ENCODE measurements around the gene ORMDL2. TPM values are rescaled to one million over a fixed set of nuclear protein-coding genes. Genes with fewer than 3 reads are reported as not detected.
"Not testable (repeated sequence)": the region's sequence is repeated elsewhere in the genome, so short reads cannot be mapped to it uniquely, and the experiment has no call there.

The ORMDL2 gene
- total RNA-seq, 1 donor from 2014 or later, result 26.0 TPM

DNA sequence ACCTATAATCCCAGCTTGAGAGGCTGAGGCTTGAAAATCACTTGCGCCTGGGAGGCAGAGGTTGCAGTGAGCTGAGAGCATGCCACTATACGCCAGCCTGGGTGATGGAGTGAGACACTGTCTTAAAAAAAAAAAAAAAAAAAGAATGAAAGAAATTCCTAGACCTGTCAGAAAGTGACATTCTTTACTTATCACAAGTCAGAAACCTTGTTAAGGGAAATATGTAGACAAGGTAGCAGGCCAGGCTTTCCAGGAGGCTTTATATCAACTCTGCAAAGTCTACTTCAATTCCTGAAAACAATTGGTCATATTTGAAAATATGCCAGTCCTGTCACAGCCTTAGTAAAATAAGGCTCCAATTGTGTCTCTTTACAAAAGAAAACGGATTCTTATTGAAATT is 44.0 kb downstream of the ORMDL2 start:
- Mint-ChIP-seq H3K36me3 (ENCODE audit: unreplicated experiment) (no peaks in the 10 kb centered on the region), H3K9me3 (ENCODE audit: unreplicated experiment) (peaks cover 4% of the 10 kb centered on the region), H3K4me1 (ENCODE audit: unreplicated experiment) (no peaks in the 10 kb centered on the region), H3K27me3 (ENCODE audit: unreplicated experiment) (no peaks in the 10 kb centered on the region), H3K27ac (ENCODE audit: unreplicated experiment) (no peak overlapping the region), H3K4me3 (ENCODE audit: unreplicated experiment) (no peak overlapping the region)
- TF ChIP-seq, protein P1, sequence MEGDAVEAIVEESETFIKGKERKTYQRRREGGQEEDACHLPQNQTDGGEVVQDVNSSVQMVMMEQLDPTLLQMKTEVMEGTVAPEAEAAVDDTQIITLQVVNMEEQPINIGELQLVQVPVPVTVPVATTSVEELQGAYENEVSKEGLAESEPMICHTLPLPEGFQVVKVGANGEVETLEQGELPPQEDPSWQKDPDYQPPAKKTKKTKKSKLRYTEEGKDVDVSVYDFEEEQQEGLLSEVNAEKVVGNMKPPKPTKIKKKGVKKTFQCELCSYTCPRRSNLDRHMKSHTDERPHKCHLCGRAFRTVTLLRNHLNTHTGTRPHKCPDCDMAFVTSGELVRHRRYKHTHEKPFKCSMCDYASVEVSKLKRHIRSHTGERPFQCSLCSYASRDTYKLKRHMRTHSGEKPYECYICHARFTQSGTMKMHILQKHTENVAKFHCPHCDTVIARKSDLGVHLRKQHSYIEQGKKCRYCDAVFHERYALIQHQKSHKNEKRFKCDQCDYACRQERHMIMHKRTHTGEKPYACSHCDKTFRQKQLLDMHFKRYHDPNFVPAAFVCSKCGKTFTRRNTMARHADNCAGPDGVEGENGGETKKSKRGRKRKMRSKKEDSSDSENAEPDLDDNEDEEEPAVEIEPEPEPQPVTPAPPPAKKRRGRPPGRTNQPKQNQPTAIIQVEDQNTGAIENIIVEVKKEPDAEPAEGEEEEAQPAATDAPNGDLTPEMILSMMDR (IDR thresholded peaks at IDR 0.05), result no peak
- no peak for DNase-seq (ENCODE audit: extremely low spot score, unreplicated experiment)

DNA sequence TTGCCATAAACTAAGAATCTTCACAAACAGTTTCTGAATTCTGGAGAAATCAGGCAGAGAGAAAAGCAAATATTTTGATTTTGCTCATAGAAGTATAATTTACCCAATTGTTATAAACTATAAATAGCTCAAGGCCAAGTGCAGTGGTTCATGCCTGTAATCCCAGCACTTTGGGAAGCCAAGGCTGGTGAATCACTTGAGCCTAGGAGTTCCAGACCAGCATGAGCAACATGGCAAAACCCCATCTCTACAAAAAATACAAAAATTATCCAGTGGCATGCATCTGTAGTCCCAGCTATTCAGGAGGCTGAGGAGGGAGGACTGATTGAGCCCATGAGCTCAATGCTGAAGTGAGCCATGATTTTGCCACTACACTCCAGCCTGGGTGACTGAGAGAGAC is 44.4 kb downstream of the ORMDL2 start:
- H3K4me3 Mint-ChIP-seq (ENCODE audit: unreplicated experiment), result no peak overlapping the region

DNA sequence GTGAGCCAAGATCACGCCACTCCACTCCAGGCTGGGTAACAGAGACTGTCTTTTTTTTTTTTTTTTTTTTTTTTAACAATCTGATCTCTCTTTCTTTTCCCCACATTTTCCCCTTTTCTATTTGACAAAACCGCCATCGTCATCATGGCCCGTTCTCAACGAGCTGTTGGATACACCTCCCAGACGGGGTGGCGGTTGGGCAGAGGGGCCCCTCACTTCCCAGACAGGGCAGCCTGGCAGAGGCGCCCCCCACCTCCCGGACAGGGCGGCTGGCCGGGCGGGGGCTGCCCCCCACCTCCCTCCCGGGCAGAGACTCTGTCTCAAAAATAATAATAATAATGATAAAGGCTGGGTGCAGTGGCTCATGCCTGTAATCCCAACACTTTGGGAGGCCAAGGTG is 45.1 kb downstream of the ORMDL2 start:
- not testable (repeated sequence) for H3K4me3 Mint-ChIP-seq (ENCODE audit: unreplicated experiment); DNase-seq (ENCODE audit: extremely low spot score, unreplicated experiment); H3K4me1 Mint-ChIP-seq (ENCODE audit: unreplicated experiment); H3K36me3 Mint-ChIP-seq (ENCODE audit: unreplicated experiment); H3K27ac Mint-ChIP-seq (ENCODE audit: unreplicated experiment); H3K27me3 Mint-ChIP-seq (ENCODE audit: unreplicated experiment); H3K9me3 Mint-ChIP-seq (ENCODE audit: unreplicated experiment)

More for the DNA sequence above, 44.4 kb downstream of the ORMDL2 start:
- H3K9me3 Mint-ChIP-seq (ENCODE audit: unreplicated experiment), result peaks cover 4% of the 10 kb centered on the region
- no peaks in the 10 kb centered on the region for H3K36me3 Mint-ChIP-seq (ENCODE audit: unreplicated experiment)
- no peaks in the 10 kb centered on the region for H3K4me1 Mint-ChIP-seq (ENCODE audit: unreplicated experiment)
- no peak overlapping the region for H3K27ac Mint-ChIP-seq (ENCODE audit: unreplicated experiment)
- DNase-seq (ENCODE audit: extremely low spot score, unreplicated experiment), result no peak
- TF ChIP-seq, protein P1 (IDR thresholded peaks at IDR 0.05), result no peak
- H3K27me3 Mint-ChIP-seq (ENCODE audit: unreplicated experiment), result no peaks in the 10 kb centered on the region

DNA sequence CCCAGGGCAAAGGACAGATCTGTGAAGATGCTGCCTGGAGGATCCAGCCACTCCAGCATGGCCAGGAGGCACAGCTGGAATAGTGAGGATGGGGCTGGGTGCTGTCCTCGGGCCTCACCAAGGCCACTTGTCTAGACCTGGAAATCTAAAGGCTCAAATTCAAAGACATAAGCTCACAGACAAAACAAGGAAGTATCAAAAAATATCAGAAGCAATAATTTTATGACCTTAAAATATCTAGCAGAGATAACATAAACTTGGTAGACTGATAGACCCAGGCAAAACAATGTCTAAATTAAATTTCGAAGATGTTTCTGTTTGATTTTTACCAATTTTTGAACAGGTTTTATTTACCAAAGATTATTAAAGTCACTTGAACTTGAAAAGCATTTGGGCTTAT is 47.5 kb downstream of the ORMDL2 start:
- Mint-ChIP-seq H3K4me1 (ENCODE audit: unreplicated experiment) (no peaks in the 10 kb centered on the region), H3K27me3 (ENCODE audit: unreplicated experiment) (no peaks in the 10 kb centered on the region), H3K27ac (ENCODE audit: unreplicated experiment) (no peak overlapping the region), H3K4me3 (ENCODE audit: unreplicated experiment) (no peak overlapping the region), H3K9me3 (ENCODE audit: unreplicated experiment) (peaks cover 4% of the 10 kb centered on the region), H3K36me3 (ENCODE audit: unreplicated experiment) (no peaks in the 10 kb centered on the region)
- TF ChIP-seq, protein P1 (IDR thresholded peaks at IDR 0.05), result no peak
- DNase-seq (ENCODE audit: extremely low spot score, unreplicated experiment), result no peak

DNA sequence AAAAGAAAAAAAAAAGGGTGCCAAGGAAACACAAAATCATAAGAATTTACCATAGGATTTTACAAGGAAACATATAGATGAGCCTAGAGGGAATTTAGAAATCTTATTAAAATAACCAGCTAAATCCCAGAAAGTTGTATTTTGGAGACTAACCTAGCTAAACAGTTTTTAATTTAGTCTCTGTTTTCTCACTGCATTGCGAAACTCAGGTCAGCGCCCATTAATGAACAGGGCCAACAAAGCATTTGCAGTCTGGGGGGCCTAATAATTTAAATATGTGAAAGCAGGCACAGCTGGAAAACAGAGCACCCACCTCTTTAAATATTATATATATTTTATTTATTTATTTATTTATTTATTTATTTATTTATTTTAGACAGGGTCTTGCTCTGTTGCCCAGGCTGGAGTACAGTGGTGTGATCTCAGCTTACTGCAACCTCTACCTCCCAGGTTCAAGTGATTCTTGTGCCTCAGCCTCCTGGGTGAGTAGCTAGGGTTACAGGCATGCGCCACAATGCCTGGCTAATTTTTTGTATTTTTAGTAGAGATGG is 48.7 kb downstream of the ORMDL2 start:
- H3K36me3 Mint-ChIP-seq (ENCODE audit: unreplicated experiment); H3K4me1 Mint-ChIP-seq (ENCODE audit: unreplicated experiment); H3K27ac Mint-ChIP-seq (ENCODE audit: unreplicated experiment); H3K4me3 Mint-ChIP-seq (ENCODE audit: unreplicated experiment); DNase-seq (ENCODE audit: extremely low spot score, unreplicated experiment); H3K9me3 Mint-ChIP-seq (ENCODE audit: unreplicated experiment); H3K27me3 Mint-ChIP-seq (ENCODE audit: unreplicated experiment): not testable (repeated sequence)

Other genes with a start within 250 kb of the ORMDL2 start
- not detected in 2 replicates for gene OR2AP1, start 245.6 kb upstream of the ORMDL2 start, total RNA-seq
- gene OR10P1, start 181.1 kb upstream of the ORMDL2 start, total RNA-seq, result not detected in 2 replicates
- 5.1 and 5.7 TPM in 2 replicates for gene ITGA7, start 110.1 kb upstream of the ORMDL2 start, total RNA-seq
- 99.4 and 103 TPM in 2 replicates for gene BLOC1S1, start 102.0 kb upstream of the ORMDL2 start, total RNA-seq
- 4.1 and 5.9 TPM in 2 replicates for gene RDH5, start 97.6 kb upstream of the ORMDL2 start, total RNA-seq
- 1,511 and 1,600 TPM in 2 replicates for gene CD63, start 89.0 kb upstream of the ORMDL2 start, total RNA-seq
- 11.6 and 14.0 TPM in 2 replicates for gene GDF11, start 74.9 kb upstream of the ORMDL2 start, total RNA-seq
- 55.6 and 56.1 TPM in 2 replicates for gene SARNP, start 317 bp upstream of the ORMDL2 start, total RNA-seq
- gene DNAJC14, start 11.5 kb downstream of the ORMDL2 start, total RNA-seq, result 44.3 and 46.8 TPM in 2 replicates
- 14.3 and 15.1 TPM in 2 replicates for gene MMP19, start 24.9 kb downstream of the ORMDL2 start, total RNA-seq
- gene PYM1, start 109.9 kb downstream of the ORMDL2 start, total RNA-seq, result 18.2 and 20.5 TPM in 2 replicates
- gene DGKA, start 113.1 kb downstream of the ORMDL2 start, total RNA-seq, result 63.0 and 70.1 TPM in 2 replicates
- gene PMEL, start 148.0 kb downstream of the ORMDL2 start, total RNA-seq, result 1.0 and 1.4 TPM in 2 replicates
- gene CDK2, start 148.8 kb downstream of the ORMDL2 start, total RNA-seq, result 27.3 and 29.6 TPM in 2 replicates
- gene RAB5B, start 156.0 kb downstream of the ORMDL2 start, total RNA-seq, result 126 and 134 TPM in 2 replicates
- gene SUOX, start 179.2 kb downstream of the ORMDL2 start, total RNA-seq, result 16.2 and 19.4 TPM in 2 replicates
- gene IKZF4, start 203.0 kb downstream of the ORMDL2 start, total RNA-seq, result 8.2 and 10.6 TPM in 2 replicates
- gene RPS26, start 223.9 kb downstream of the ORMDL2 start, total RNA-seq, result 25.0 and 25.3 TPM in 2 replicates